A549 (cell line): ENCODE data around the gene MERTK. TPM values are rescaled to one million over a fixed set of nuclear protein-coding genes. Genes with fewer than 3 reads are reported as not detected.

Experiments used
- ATAC-seq, 2 experiments: fragments of 200-7000 bp in 1 of 2; fragments of >200 bp in 1 of 2; cut with Nextera tagmentation in 1 of 2; cut with Tn5 transposase in 1 of 2; 3 replicates each; pipeline versions ENCODE4 v1.8.0 to v1.9.1; 2018 to 2020; ENCODE audit warnings: mild to moderate bottlenecking in 1 of 2, moderate library complexity in 1 of 2
- CTCF ChIA-PET: fragments of 300-600 bp; sonication (Branson Sonifier 250); formaldehyde crosslinking; extraction: SDS; loops from one replicate; lab custom pipeline; 2021; ENCODE audit warnings: antibody characterized with exemption, inconsistent platforms; lab: Yijun Ruan, JAX
- POLR2A ChIA-PET: fragments of 350-600 bp; formaldehyde crosslinking; extraction: SDS; loops from one replicate; lab custom pipeline; 2021; ENCODE audit warnings: antibody characterized with exemption, inconsistent platforms; lab: Yijun Ruan, JAX
- DNase-seq, 2 experiments: peaks; one replicate each; pipeline versions ENCODE4 v3.0.0 to v3.0.0-alpha.2; 2011 to 2016; ENCODE audit warnings: low read depth in 1 of 2, low spot score in 1 of 2
- FAIRE-seq: peaks from 2 replicates; lab custom pipeline; 2011; peaks lifted over from hg19 to GRCh38; lab: Jason Lieb, UNC
- H3K27ac ChIP-seq, 2 experiments: fragments of >200 bp; sonication (Bioruptor Twin); formaldehyde crosslinking; 3 replicates each; pipeline ENCODE4 v1.5.1; 2016 to 2017
- H3K4me1 ChIP-seq: fragments of >200 bp; sonication (Bioruptor Twin); formaldehyde crosslinking; 3 replicates; pipeline ENCODE4 v1.6.1; 2016
- H3K4me2 ChIP-seq: fragments of >200 bp; sonication (Bioruptor Twin); formaldehyde crosslinking; 3 replicates; pipeline ENCODE4 v1.6.1; 2016
- H3K4me3 ChIP-seq: fragments of >200 bp; sonication (Bioruptor Twin); formaldehyde crosslinking; 3 replicates; pipeline ENCODE4 v1.5.1; 2016
- H3K9me3 ChIP-seq: fragments of >200 bp; sonication (Bioruptor Twin); formaldehyde crosslinking; 3 replicates; pipeline ENCODE4 v1.6.1; 2016
- BHLHE40 ChIP-seq: IDR thresholded peaks from 2 replicates; pipeline ENCODE4 v1.6.1; 2012; ENCODE audit warnings: low read depth, low read length, inconsistent platforms
- CBX8 ChIP-seq: fragments of 200-600 bp; sonication (generic); IDR thresholded peaks from 2 replicates; pipeline ENCODE4 v1.6.1; 2016
- CEBPB ChIP-seq, 2 experiments: fragments of >200 bp in 1 of 2; sonication (Bioruptor Twin) in 1 of 2; formaldehyde crosslinking in 1 of 2; IDR thresholded peaks; 2 replicates each; pipeline ENCODE4 v1.6.1; 2012 to 2016
- E2F6 ChIP-seq: IDR thresholded peaks from 2 replicates; pipeline ENCODE4 v1.6.1; 2012; ENCODE audit warnings: low read depth, borderline replicate concordance
- EHMT2 ChIP-seq: fragments of 200-600 bp; sonication (generic); IDR thresholded peaks from 2 replicates; pipeline ENCODE4 v1.6.1; 2016; ENCODE audit warnings: antibody characterized with exemption, low read depth, mild to moderate bottlenecking, moderate library complexity
- ESRRA ChIP-seq: fragments of 150-350 bp; IDR thresholded peaks from 2 replicates; pipeline ENCODE4 v1.6.1; 2014; ENCODE audit warnings: mild to moderate bottlenecking, low read length, borderline replicate concordance
- HDAC2 ChIP-seq: fragments of 200-600 bp; sonication (generic); IDR thresholded peaks from 2 replicates; pipeline ENCODE4 v1.6.1; 2016
- HEYL ChIP-seq: fragments of 250-450 bp; sonication (Bioruptor Pico); IDR thresholded peaks from 2 replicates; pipeline ENCODE4 v1.8.0; 2021; ENCODE audit warnings: mild to moderate bottlenecking, moderate library complexity
- KDM1A ChIP-seq: fragments of 200-600 bp; sonication (generic); IDR thresholded peaks from 2 replicates; pipeline ENCODE4 v1.6.1; 2016; ENCODE audit warnings: low read depth, mild to moderate bottlenecking
- KDM5A ChIP-seq: fragments of 200-600 bp; sonication (generic); IDR thresholded peaks from 2 replicates; pipeline ENCODE4 v1.6.1; 2016; ENCODE audit warnings: antibody characterized with exemption, mild to moderate bottlenecking
- MAFK ChIP-seq: fragments of 450-650 bp; IDR thresholded peaks from 2 replicates; pipeline ENCODE4 v1.6.1; 2014; ENCODE audit not compliant: partially characterized antibody
- MAZ ChIP-seq: fragments of 150-350 bp; IDR thresholded peaks from 2 replicates; pipeline ENCODE4 v1.6.1; 2014; ENCODE audit warnings: antibody characterized with exemption, low read depth, low read length, borderline replicate concordance
- MYC ChIP-seq: IDR thresholded peaks from 2 replicates; pipeline ENCODE4 v1.6.1; 2012; ENCODE audit warnings: mild to moderate bottlenecking, inconsistent platforms, low read length, improper control_type of control experiment, borderline replicate concordance
- NPAS2 ChIP-seq: fragments of 250-450 bp; sonication (Bioruptor Pico); IDR thresholded peaks from 2 replicates; pipeline ENCODE4 v1.8.0; 2022; ENCODE audit warnings: mild to moderate bottlenecking, moderate library complexity, borderline replicate concordance
- PHF8 ChIP-seq: fragments of 200-600 bp; sonication (generic); IDR thresholded peaks from 2 replicates; pipeline ENCODE4 v1.6.1; 2016; ENCODE audit warnings: low read depth, mild to moderate bottlenecking, antibody characterized with exemption, moderate library complexity, borderline replicate concordance
- POLR2A ChIP-seq: IDR thresholded peaks from 2 replicates; pipeline ENCODE4 v1.6.1; 2012; ENCODE audit warnings: mild to moderate bottlenecking, low read length
- POLR2AphosphoS2 ChIP-seq: conservative IDR thresholded peaks from 2 replicates; pipeline ENCODE4 v1.6.1; 2012; ENCODE audit warnings: low read length, improper control_type of control experiment, inconsistent platforms
- RAD21 ChIP-seq, 2 experiments: fragments of >200 bp in 1 of 2; sonication (Bioruptor Twin) in 1 of 2; formaldehyde crosslinking in 1 of 2; IDR thresholded peaks in 1 of 2; conservative IDR thresholded peaks in 1 of 2; 2 replicates in 1 of 2; 3 replicates in 1 of 2; pipeline ENCODE4 v1.6.1; 2012 to 2018; ENCODE audit warnings: inconsistent platforms in 1 of 2
- RARB ChIP-seq: fragments of 250-450 bp; sonication (Bioruptor Pico); IDR thresholded peaks from 2 replicates; pipeline ENCODE4 v1.8.0; 2021; ENCODE audit warnings: mild to moderate bottlenecking, moderate library complexity
- RCOR1 ChIP-seq: fragments of 150-350 bp; IDR thresholded peaks from 2 replicates; pipeline ENCODE4 v1.6.1; 2014; ENCODE audit warnings: antibody characterized with exemption, low read length, low read depth
- REST ChIP-seq: fragments of 200-600 bp; sonication (generic); IDR thresholded peaks from 2 replicates; pipeline ENCODE4 v1.6.1; 2016; ENCODE audit warnings: antibody characterized with exemption, mild to moderate bottlenecking, moderate library complexity
- RFX5 ChIP-seq: fragments of 450-650 bp; IDR thresholded peaks from 2 replicates; pipeline ENCODE4 v1.7.1; 2014; ENCODE audit warnings: antibody characterized with exemption, mild to moderate bottlenecking, moderate library complexity
- RNF2 ChIP-seq: fragments of 200-600 bp; sonication (generic); IDR thresholded peaks from 2 replicates; pipeline ENCODE4 v1.6.1; 2016; ENCODE audit warnings: low read depth, mild to moderate bottlenecking, antibody characterized with exemption, moderate library complexity, borderline replicate concordance
- SREBF2 ChIP-seq: fragments of 450-650 bp; IDR thresholded peaks from 2 replicates; pipeline ENCODE4 v1.6.1; 2014; ENCODE audit warnings: mild to moderate bottlenecking, moderate library complexity
- TFCP2L1 ChIP-seq: fragments of 250-450 bp; sonication (Bioruptor Pico); IDR thresholded peaks from 2 replicates; pipeline ENCODE4 v1.5.0; 2021; ENCODE audit warnings: mild to moderate bottlenecking
- ZNF302 ChIP-seq: fragments of 250-450 bp; sonication (Bioruptor Pico); IDR thresholded peaks from 2 replicates; pipeline ENCODE4 v1.9.0; 2021; ENCODE audit warnings: inconsistent platforms, mild to moderate bottlenecking, moderate library complexity
- WGBS: methylation state at CpG from one replicate; pipeline ENCODE4 v1.1.6; 2017; ENCODE audit errors: missing lambda C conversion rate; 5-methylcytosine and 5-hydroxymethylcytosine counted together
- polyA plus RNA-seq, 4 experiments: library from polyadenylated mRNA; depleted of rRNA in 3 of 4; stranded (reverse); fragments of >200 nt; fragmentation: RNase III in 1 of 4; extraction: RNeasy Plus Mini Kit Qiagen cat#74134 plus additional on column Dnase treatment in 1 of 4; gene quantifications; 2 replicates in 3 of 4; 3 replicates in 1 of 4; pipeline ENCODE4 v1.2.3, GENCODE V29; 2011 to 2017
- TF ChIP-seq, protein P1 (sequence below): fragments of 250-450 bp; sonication (Bioruptor Pico); IDR thresholded peaks from 2 replicates; pipeline ENCODE4 v1.5.0; 2021; ENCODE audit warnings: mild to moderate bottlenecking, moderate library complexity, borderline replicate concordance

The MERTK gene
- polyA plus RNA-seq, 2 of the 4 experiments (the other 2 are of a cell fraction), result 1.4 to 4.0 TPM

- DNase-seq (no peak), ATAC-seq (no peak), FAIRE-seq (no peak)
- Histone ChIP-seq H3K4me1 (peaks cover 1% of the 10 kb centered on the region), H3K4me2 (no peak overlapping the region), H3K9me3 (no peaks in the 10 kb centered on the region), H3K4me3 (no peak overlapping the region), H3K27ac (no peak overlapping the region)
- 81% methylated on average over 10 of the region's 10 CpGs for WGBS
- ChIA-PET CTCF (interaction anchor here (1.2 to 1.3 kb wide), 2 partner anchors 33 to 53 kb away, joined by 3 to 5 read pairs; no protein-coding TSS in a partner anchor), POLR2A (no interaction called here)
- no peak for TF ChIP-seq TFCP2L1 (CRISPR knock-in tag)
- peak; percentile 98 for TF ChIP-seq MAFK
Measured at GRCh38 chr2:111940333-111941196, 42.2 kb downstream of the MERTK start.

DNA sequence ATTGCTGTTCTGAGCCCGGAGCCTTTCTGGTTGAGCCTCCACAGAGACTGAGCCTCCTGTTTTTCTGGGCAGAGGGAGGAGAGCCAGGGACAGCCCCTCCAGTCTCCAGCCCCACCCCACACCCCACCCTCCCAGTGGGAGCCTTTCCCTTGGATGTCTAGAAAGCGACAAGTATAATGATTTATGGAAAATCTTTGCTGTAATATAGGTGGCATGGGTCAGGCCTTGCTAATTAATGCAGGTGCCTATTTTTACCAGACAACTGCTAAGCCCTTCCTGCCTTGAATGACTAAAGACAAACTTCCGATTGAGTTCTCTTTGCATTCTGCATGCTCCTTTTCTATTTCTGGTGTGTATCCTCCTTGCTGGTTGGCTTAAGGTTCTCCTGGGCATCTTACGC, 43.1 kb downstream of the MERTK start:
- Histone ChIP-seq H3K4me3 (no peak overlapping the region), H3K9me3 (no peaks in the 10 kb centered on the region), H3K4me2 (no peak overlapping the region)
- WGBS, result 88% methylated on average over 4 of the region's 4 CpGs
- CTCF ChIA-PET, result no interaction called here
- FAIRE-seq (no peak), DNase-seq (no peak)
- TF ChIP-seq BHLHE40, result no peak
- TF ChIP-seq RFX5, result no peak
- TF ChIP-seq POLR2A, result no peak
- no peak for TF ChIP-seq HEYL
- TF ChIP-seq REST, result no peak
- TF ChIP-seq RARB (CRISPR knock-in tag), result no peak
- no peak for TF ChIP-seq KDM1A
- no peak for TF ChIP-seq MYC
- no peak for TF ChIP-seq HDAC2
- TF ChIP-seq SREBF2, result no peak
- no peak for TF ChIP-seq MAFK
- TF ChIP-seq RAD21 (conservative IDR thresholded peaks at IDR 0.05 in 1 of 2, IDR thresholded peaks at IDR 0.05 in 1 of 2), result no peak
- TF ChIP-seq MAZ, result no peak
- no peak for TF ChIP-seq RCOR1
- TF ChIP-seq CBX8, result no peak
- TF ChIP-seq ESRRA, result no peak
- TF ChIP-seq, all 56 proteins: peak for 0
- Histone ChIP-seq H3K27ac (no peak overlapping the region), H3K4me1 (peaks cover 11% of the 10 kb centered on the region)
- POLR2A ChIA-PET, result no interaction called here
- ATAC-seq, result no peak

DNA sequence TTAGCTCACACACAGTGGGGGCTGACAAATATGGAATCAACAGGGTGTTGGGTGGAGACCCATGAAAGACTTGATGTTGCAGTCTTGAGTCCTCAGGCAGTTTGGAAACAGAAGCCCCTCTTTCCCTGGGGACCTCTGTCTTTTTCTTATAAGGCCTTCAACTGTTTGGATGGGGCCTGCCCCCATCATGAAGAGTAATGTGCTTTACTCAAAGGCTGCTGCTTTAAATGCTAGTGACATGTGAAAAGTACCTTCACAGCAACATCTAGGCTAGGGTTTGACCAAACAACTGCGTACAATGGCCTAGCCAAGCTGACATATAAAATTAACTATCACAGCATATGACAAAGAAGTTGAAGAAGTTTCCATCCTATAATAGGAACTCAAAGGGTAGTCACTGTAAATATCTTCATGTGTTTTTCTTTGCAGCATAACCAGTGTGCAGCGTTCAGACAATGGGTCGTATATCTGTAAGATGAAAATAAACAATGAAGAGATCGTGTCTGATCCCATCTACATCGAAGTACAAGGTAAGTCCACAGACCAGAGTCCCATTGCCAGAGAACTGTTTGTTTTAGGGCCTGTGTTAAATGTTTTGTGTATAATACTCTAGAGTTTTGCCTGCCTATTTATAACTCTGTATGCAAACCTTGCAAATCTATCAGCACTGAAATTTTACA, 46.3 kb downstream of the MERTK start:
- Histone ChIP-seq H3K4me2 (no peak overlapping the region), H3K9me3 (no peaks in the 10 kb centered on the region), H3K4me3 (no peak overlapping the region), H3K27ac (no peak overlapping the region), H3K4me1 (peaks cover 19% of the 10 kb centered on the region)
- FAIRE-seq (no peak), ATAC-seq (no peak), DNase-seq (no peak)
- WGBS, result 89% methylated on average over 5 of the region's 5 CpGs
- ChIA-PET CTCF (interaction anchor here (1.1 to 1.3 kb wide), 2 partner anchors 11 to 57 kb away, joined by 3 read pairs; no protein-coding TSS in a partner anchor), POLR2A (no interaction called here)
- no peak for TF ChIP-seq EHMT2
- no peak for TF ChIP-seq MAFK
- TF ChIP-seq KDM5A, result no peak
- TF ChIP-seq ZNF302 (CRISPR knock-in tag), result no peak
- no peak for TF ChIP-seq RNF2
- no peak for TF ChIP-seq BHLHE40
- no peak for TF ChIP-seq POLR2AphosphoS2
- no peak for TF ChIP-seq SREBF2
- no peak for TF ChIP-seq CEBPB (IDR thresholded peaks at IDR 0.05)
- no peak for TF ChIP-seq NPAS2 (CRISPR knock-in tag)
- no peak for TF ChIP-seq PHF8
- TF ChIP-seq E2F6, result no peak
- TF ChIP-seq, protein P1, sequence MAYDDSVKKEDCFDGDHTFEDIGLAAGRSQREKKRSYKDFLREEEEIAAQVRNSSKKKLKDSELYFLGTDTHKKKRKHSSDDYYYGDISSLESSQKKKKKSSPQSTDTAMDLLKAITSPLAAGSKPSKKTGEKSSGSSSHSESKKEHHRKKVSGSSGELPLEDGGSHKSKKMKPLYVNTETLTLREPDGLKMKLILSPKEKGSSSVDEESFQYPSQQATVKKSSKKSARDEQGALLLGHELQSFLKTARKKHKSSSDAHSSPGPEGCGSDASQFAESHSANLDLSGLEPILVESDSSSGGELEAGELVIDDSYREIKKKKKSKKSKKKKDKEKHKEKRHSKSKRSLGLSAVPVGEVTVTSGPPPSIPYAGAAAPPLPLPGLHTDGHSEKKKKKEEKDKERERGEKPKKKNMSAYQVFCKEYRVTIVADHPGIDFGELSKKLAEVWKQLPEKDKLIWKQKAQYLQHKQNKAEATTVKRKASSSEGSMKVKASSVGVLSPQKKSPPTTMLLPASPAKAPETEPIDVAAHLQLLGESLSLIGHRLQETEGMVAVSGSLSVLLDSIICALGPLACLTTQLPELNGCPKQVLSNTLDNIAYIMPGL (CRISPR knock-in tag), result no peak
